Measurements from ENCODE around the gene HDHD3. TPM values are rescaled to one million over a fixed set of nuclear protein-coding genes. Genes with fewer than 3 reads are reported as not detected.

Gene HDHD3
- total and polyA plus RNA-seq, 3 experiments from 2014 or later = 11.9 to 39.6 (median 14.3) TPM

DNA sequence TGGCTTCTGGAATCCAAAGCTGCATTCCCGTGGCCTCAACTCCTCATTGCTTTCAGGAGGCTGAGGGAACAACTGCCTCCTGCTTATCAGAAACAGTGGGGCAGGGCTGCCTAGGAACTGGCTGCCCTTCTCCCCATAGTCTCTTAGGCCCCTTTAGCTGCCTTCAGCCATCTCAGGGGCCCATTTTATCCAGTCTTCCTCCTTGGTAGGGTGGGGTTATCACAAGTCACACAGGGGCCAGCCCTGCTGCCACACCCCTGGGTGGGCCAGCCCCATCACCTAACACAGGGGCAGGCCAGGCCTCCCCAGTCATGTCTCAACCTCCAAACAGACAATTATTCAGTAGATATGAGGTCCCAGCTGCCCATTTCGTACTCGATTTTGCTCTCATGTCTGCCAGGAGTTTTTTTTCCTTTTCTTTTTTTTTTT, 20.4 kb upstream of the HDHD3 start:
- peaks cover 0 to 25% (median 6%) of the 10 kb centered on the region in 3 donors for H3K36me3 Mint-ChIP-seq
- CTCF ChIA-PET = no interaction called here
- Histone ChIP-seq H3K9me3 (ENCODE audit: low read length) (no peaks in the 10 kb centered on the region), H3K27ac (ENCODE audit: low read depth, low read length) (no peak overlapping the region), H3K4me1 (ENCODE audit: insufficient read depth, low read length) (peaks cover 16% of the 10 kb centered on the region), H3K27me3 (ENCODE audit: insufficient read depth, low read length, poor library complexity, severe bottlenecking) (no peaks in the 10 kb centered on the region), H3K36me3 (ENCODE audit: insufficient read depth, low read length) (peaks cover under 1% of the 10 kb centered on the region), H3K4me3 (ENCODE audit: low read length) (no peak overlapping the region)
- POLR2A ChIA-PET = interaction anchor here (0.7 kb wide), 1 partner anchor 14 kb away, joined by 5 read pairs; no protein-coding TSS in a partner anchor
- no peak for DNase-seq
- peak overlapping the region in 1 of 8 donors; percentile 33 for H3K27ac Mint-ChIP-seq
- H3K4me3 Mint-ChIP-seq = no peak overlapping the region
- peaks cover 19 to 37% (median 19%) of the 10 kb centered on the region in 3 donors for H3K4me1 Mint-ChIP-seq
- H3K27me3 Mint-ChIP-seq = peaks cover 0 to 2% of the 10 kb centered on the region in 2 donors
- H3K9me3 Mint-ChIP-seq = no peaks in the 10 kb centered on the region

DNA sequence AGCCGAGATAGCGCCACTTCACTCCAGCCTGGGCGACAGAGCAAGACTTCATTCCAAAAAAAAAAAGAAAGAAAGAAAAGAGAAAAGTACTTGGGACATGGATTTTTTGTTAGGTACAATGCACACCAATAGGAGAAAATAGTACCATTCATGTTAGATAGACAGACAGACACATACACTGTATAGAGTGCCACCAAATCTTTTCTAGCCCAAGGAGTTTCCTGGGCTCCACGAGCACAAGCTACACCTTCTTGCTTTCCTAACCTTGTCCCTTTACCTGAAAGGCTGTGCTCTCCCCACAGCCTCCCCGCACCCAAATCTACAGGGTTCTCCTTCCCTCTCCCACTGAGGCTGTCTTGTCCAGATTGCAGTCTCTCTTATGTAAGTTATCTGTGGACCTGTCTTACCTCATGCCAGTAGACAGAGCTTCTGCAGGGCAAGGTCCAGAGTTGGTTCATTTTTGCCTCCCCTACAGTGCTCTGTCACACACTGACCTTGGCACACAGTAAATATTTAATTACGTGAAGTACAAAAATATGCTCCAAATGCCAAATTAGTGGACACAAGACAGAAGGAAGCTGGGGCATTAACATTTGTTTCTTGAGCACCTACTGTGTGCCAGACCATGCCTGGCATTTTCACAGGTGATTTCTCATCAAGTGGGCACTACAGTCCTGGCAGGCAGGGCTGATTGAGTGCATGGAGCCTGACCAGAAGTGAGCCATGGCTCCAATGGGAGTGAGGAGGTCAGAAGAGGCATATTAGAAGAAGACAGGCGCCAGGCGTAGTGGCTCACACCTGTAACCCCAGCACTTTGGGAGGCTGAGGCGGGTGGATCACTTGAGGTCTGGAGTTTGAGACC, 18.4 kb upstream of the HDHD3 start:
- peaks cover 4 to 42% (median 6%) of the 10 kb centered on the region in 3 donors for H3K36me3 Mint-ChIP-seq
- POLR2A ChIA-PET = interaction anchor here (0.7 kb wide), 1 partner anchor 15 kb away, joined by 3 read pairs; the partner anchor contains the start of genes C9orf43 and POLE3
- no peaks in the 10 kb centered on the region for H3K9me3 Mint-ChIP-seq
- Histone ChIP-seq H3K9me3 (ENCODE audit: low read length) (no peaks in the 10 kb centered on the region), H3K27me3 (ENCODE audit: insufficient read depth, low read length, poor library complexity, severe bottlenecking) (no peaks in the 10 kb centered on the region), H3K36me3 (ENCODE audit: insufficient read depth, low read length) (peaks cover 12% of the 10 kb centered on the region), H3K27ac (ENCODE audit: low read depth, low read length) (no peak overlapping the region), H3K4me3 (ENCODE audit: low read length) (no peak overlapping the region), H3K4me1 (ENCODE audit: insufficient read depth, low read length) (peaks cover 8% of the 10 kb centered on the region)
- peak overlapping the region in 1 of 7 donors; percentile 33 for H3K4me3 Mint-ChIP-seq
- H3K4me1 Mint-ChIP-seq = peaks cover 11 to 24% (median 11%) of the 10 kb centered on the region in 3 donors
- CTCF ChIA-PET = no interaction called here
- H3K27ac Mint-ChIP-seq = peak overlapping the region in 4 of 8 donors; percentile 19 to 53 (median 48)
- peaks cover 0 to 2% of the 10 kb centered on the region in 2 donors for H3K27me3 Mint-ChIP-seq
- DNase-seq = no peak

DNA sequence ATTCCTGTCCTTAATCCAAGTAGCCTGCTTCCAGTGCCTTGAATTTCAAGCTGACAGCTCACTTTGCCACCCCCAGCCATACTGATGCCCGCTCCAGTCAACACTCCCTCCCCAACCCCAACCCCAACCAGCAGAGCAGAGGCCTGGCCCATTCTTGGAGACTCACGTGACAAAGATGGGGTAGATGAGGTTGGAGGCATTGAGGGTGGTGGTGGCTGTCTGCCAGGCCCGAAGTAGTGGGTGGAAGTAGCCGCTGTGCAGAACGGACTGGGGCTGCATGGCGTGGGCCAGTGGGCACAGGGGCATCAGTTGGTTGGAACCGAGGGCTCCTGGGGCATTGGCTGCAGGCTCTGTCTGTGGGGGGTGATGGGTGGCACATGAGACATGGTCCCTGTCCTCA, 16.5 kb upstream of the HDHD3 start:
- peak overlapping the region in 1 of 8 donors; percentile 77 for H3K27ac Mint-ChIP-seq
- no peaks in the 10 kb centered on the region for H3K9me3 Mint-ChIP-seq
- peaks cover 0 to 2% of the 10 kb centered on the region in 2 donors for H3K27me3 Mint-ChIP-seq
- Histone ChIP-seq H3K36me3 (ENCODE audit: insufficient read depth, low read length) (peaks cover 12% of the 10 kb centered on the region), H3K4me3 (ENCODE audit: low read length) (no peak overlapping the region), H3K27ac (ENCODE audit: low read depth, low read length) (no peak overlapping the region), H3K9me3 (ENCODE audit: low read length) (no peaks in the 10 kb centered on the region), H3K4me1 (ENCODE audit: insufficient read depth, low read length) (no peaks in the 10 kb centered on the region), H3K27me3 (ENCODE audit: insufficient read depth, low read length, poor library complexity, severe bottlenecking) (no peaks in the 10 kb centered on the region)
- CTCF ChIA-PET = no interaction called here
- POLR2A ChIA-PET = no interaction called here
- no peak for DNase-seq
- H3K4me3 Mint-ChIP-seq = no peak overlapping the region
- H3K4me1 Mint-ChIP-seq = peaks cover 1 to 7% (median 4%) of the 10 kb centered on the region in 3 donors
- H3K36me3 Mint-ChIP-seq = peaks cover 8 to 60% (median 9%) of the 10 kb centered on the region in 3 donors

DNA sequence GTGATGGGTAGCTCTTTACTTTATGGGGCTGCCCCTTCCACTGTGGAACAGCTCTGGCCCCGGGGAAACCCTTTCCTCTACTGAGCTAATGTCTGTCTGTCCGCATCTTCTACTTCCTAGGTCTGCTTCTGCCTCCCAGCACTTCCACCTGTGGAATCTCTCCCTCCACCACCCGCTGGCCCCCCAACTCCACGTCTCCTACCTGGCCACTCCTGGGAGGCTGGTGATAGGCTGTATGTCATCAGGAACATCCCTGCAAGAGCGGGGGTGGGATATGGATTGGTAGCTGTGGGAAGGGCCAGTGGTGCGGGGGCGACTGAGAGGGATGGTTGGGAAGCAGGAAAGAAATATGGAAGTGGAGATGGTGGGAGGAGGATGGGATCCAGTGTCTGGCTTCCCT, 15.1 kb upstream of the HDHD3 start:
- peaks cover 0 to 2% of the 10 kb centered on the region in 2 donors for H3K27me3 Mint-ChIP-seq
- no peak for DNase-seq
- H3K27ac ChIP-seq (ENCODE audit: low read depth, low read length) = no peak overlapping the region
- ChIA-PET CTCF (interaction anchor here (2.1 kb wide), 1 partner anchor 9 kb away, joined by 9 read pairs; the partner anchor contains the start of gene ALAD), POLR2A (no interaction called here)
- no peaks in the 10 kb centered on the region for H3K9me3 Mint-ChIP-seq
- H3K27ac Mint-ChIP-seq = peak overlapping the region in 1 of 8 donors; percentile 51
- H3K4me3 Mint-ChIP-seq = no peak overlapping the region
- peaks cover 8 to 74% (median 18%) of the 10 kb centered on the region in 3 donors for H3K36me3 Mint-ChIP-seq
- H3K36me3 ChIP-seq (ENCODE audit: insufficient read depth, low read length) = peaks cover 12% of the 10 kb centered on the region
- H3K9me3 ChIP-seq (ENCODE audit: low read length) = no peaks in the 10 kb centered on the region
- no peak overlapping the region for H3K4me3 ChIP-seq (ENCODE audit: low read length)
- no peaks in the 10 kb centered on the region for H3K27me3 ChIP-seq (ENCODE audit: insufficient read depth, low read length, poor library complexity, severe bottlenecking)
- H3K4me1 Mint-ChIP-seq = peaks cover 0 to 4% (median 4%) of the 10 kb centered on the region in 3 donors
- no peaks in the 10 kb centered on the region for H3K4me1 ChIP-seq (ENCODE audit: insufficient read depth, low read length)

DNA sequence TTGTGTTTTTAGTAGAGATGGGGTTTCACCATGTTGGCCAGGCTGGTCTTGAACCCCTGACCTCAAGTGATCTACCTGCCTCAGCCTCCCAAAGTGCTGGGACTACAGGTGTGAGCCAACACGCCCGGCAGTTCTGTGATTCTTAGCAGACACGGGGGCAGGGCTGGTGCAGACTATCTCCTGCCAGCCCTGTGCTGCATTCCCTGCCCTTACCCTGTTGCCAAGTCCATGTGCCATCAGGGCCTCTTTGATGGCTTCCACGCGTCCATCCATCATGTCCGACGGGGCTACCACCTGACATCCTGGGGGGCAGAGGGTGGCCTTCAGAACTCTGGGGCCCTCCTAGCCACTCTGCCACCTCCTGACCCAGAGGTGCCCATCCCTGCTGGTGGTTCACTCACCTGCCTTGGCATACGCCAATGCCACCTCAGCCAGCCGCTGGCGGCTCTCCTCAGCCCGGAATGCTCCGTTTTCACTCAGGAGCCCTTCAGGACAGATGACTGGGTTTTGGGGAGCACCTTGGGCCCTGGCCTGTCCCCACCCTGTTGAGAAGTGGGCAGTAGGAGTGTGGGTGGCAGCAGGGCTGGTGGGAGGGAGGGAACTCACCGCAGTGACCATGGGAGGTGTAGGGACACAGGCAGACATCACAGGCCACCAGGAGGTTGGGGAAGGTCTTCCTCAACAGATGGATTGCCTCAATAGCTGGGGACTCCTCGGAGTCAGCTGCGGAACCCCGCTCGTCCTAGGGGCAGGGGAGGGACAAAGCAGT, 13.6 kb upstream of the HDHD3 start:
- peaks cover 0 to 2% (median 0%) of the 10 kb centered on the region in 3 donors for H3K4me1 Mint-ChIP-seq
- CTCF ChIA-PET = interaction anchor here (1.0 to 2.1 kb wide), 2 partner anchors 9 to 11 kb away, joined by 4 to 9 read pairs; partner anchors contain the start of gene ALAD
- DNase-seq = no peak
- no peak overlapping the region for H3K4me3 ChIP-seq (ENCODE audit: low read length)
- H3K36me3 Mint-ChIP-seq = peaks cover 8 to 75% (median 18%) of the 10 kb centered on the region in 3 donors
- H3K9me3 ChIP-seq (ENCODE audit: low read length) = no peaks in the 10 kb centered on the region
- no peak overlapping the region for H3K27ac Mint-ChIP-seq
- H3K27me3 ChIP-seq (ENCODE audit: insufficient read depth, low read length, poor library complexity, severe bottlenecking) = no peaks in the 10 kb centered on the region
- no peaks in the 10 kb centered on the region for H3K9me3 Mint-ChIP-seq
- no peaks in the 10 kb centered on the region for H3K4me1 ChIP-seq (ENCODE audit: insufficient read depth, low read length)
- POLR2A ChIA-PET = no interaction called here
- H3K27ac ChIP-seq (ENCODE audit: low read depth, low read length) = no peak overlapping the region
- H3K27me3 Mint-ChIP-seq = no peaks in the 10 kb centered on the region
- no peak overlapping the region for H3K4me3 Mint-ChIP-seq
- peaks cover 12% of the 10 kb centered on the region for H3K36me3 ChIP-seq (ENCODE audit: insufficient read depth, low read length)

DNA sequence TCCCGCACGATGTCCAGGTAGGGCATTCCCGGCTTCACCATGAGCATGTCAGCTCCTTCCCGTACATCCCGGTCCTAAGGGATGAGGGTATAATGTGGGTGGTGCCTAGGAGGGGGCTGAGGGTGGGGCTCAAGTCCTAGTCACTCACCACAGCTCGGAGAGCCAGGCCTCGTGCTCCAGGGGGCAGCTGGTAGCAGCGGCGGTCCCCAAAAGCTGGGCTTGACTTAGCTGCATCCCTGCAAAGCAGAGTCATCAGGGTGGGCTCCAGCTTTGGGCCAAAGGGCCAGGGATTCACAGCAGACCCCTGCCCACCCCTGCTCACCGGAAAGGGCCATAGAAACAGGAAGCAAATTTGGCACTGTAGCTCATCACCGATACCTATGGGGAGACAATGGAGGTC, 12.7 kb upstream of the HDHD3 start:
- Mint-ChIP-seq H3K4me1 (no peaks in the 10 kb centered on the region), H3K27ac (no peak overlapping the region), H3K4me3 (no peak overlapping the region), H3K27me3 (no peaks in the 10 kb centered on the region), H3K36me3 (peaks cover 8 to 68% (median 15%) of the 10 kb centered on the region in 3 donors), H3K9me3 (no peaks in the 10 kb centered on the region)
- ChIA-PET CTCF (no interaction called here), POLR2A (no interaction called here)
- Histone ChIP-seq H3K27ac (ENCODE audit: low read depth, low read length) (no peak overlapping the region), H3K27me3 (ENCODE audit: insufficient read depth, low read length, poor library complexity, severe bottlenecking) (no peaks in the 10 kb centered on the region), H3K9me3 (ENCODE audit: low read length) (no peaks in the 10 kb centered on the region), H3K36me3 (ENCODE audit: insufficient read depth, low read length) (peaks cover 12% of the 10 kb centered on the region), H3K4me3 (ENCODE audit: low read length) (no peak overlapping the region), H3K4me1 (ENCODE audit: insufficient read depth, low read length) (no peaks in the 10 kb centered on the region)
- DNase-seq = no peak

DNA sequence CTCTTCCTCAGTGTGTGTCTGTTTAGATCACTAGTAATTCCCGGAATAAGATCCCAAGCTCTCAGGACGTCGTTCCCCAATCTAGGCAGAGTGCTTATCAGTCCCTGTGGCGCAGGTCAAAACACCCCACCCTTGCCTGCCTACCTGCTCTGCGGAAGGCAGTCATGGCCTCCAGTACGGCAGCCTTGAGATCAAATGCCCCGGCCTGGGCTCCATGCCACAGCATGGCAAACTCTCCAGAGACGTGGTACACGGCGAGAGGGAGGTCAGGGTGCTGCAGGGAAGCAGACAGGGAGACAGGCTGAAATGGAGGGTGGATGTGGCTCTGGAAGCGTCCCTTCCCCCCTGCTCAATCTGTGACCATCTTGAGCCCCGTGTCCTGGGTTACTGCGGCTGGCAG, 12.0 kb upstream of the HDHD3 start:
- no peak overlapping the region for H3K4me3 ChIP-seq (ENCODE audit: low read length)
- H3K36me3 Mint-ChIP-seq = peaks cover 8 to 68% (median 15%) of the 10 kb centered on the region in 3 donors
- no peaks in the 10 kb centered on the region for H3K27me3 ChIP-seq (ENCODE audit: insufficient read depth, low read length, poor library complexity, severe bottlenecking)
- no peaks in the 10 kb centered on the region for H3K4me1 Mint-ChIP-seq
- no peaks in the 10 kb centered on the region for H3K9me3 ChIP-seq (ENCODE audit: low read length)
- H3K27me3 Mint-ChIP-seq = no peaks in the 10 kb centered on the region
- ChIA-PET POLR2A (no interaction called here), CTCF (no interaction called here)
- H3K27ac Mint-ChIP-seq = no peak overlapping the region
- no peak overlapping the region for H3K27ac ChIP-seq (ENCODE audit: low read depth, low read length)
- no peak overlapping the region for H3K4me3 Mint-ChIP-seq
- H3K4me1 ChIP-seq (ENCODE audit: insufficient read depth, low read length) = no peaks in the 10 kb centered on the region
- peaks cover 12% of the 10 kb centered on the region for H3K36me3 ChIP-seq (ENCODE audit: insufficient read depth, low read length)
- DNase-seq = no peak
- no peaks in the 10 kb centered on the region for H3K9me3 Mint-ChIP-seq

All from CD8-positive, alpha-beta memory T cell (primary cell).